Activated CD8-positive, alpha-beta memory T cell treated with anti-CD3 and anti-CD28 coated beads for 1 hour (primary cell): ENCODE data around the gene HPD.
"Not testable (repeated sequence)": the region's sequence is repeated elsewhere in the genome, so short reads cannot be mapped to it uniquely, and the experiment has no call there.

Source experiments
- DNase-seq, 2 donors: peaks; one replicate each; pipeline ENCODE4 v3.0.0-alpha.2; 2020; ENCODE audit warnings: low read depth in 1 of 2; ENCODE audit errors: extremely low read depth in 1 of 2

Gene HPD

DNA sequence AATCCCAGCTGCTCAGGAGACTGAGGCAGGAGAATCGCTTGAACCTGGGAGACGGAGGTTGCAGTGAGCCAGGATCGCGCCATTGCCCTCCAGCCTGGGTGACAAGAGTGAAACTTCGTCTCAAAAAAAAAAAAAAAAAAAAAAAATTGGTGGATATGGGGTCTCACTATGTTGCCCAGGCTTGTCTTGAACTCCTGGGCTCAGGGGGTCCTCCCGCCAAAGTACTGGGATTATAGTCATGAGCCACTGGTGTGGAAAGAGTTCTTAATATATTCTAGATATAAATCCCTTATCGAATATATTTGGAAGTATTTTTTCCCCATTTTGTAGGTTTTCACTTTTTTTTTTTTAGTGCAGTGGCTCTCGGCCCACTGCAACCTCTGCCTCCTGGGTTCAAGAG is 10.6 kb upstream of the HPD start:
- DNase-seq = not testable (repeated sequence)

GRCh38 chr12:121866331-121866730 is 7.7 kb upstream of the HPD start:
- no peak for DNase-seq

GRCh38 chr12:121861636-121862254 is 3.1 kb upstream of the HPD start:
- DNase-seq = no peak

- DNase-seq = not testable (repeated sequence)
Measured at GRCh38 chr12:121860699-121861098, 2.0 kb upstream of the HPD start.

- DNase-seq = no peak
Measured at GRCh38 chr12:121860257-121860656, 1.6 kb upstream of the HPD start.

DNA sequence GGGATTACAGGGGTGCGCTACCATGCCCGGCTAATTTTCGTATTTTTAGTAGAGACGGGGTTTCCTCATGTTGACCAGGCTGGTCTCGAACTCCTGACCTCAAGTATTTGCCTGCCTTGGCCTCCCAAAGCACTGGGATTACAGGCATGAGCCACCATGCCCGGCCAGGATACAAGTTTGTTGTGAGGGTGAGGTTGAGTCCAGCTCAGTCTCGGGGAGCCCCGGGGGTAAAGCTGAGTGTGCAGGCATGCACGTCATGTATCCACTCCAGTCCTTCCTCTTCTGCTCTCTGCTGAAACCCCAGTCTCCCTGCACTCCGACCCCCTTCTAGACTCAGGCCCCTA is 369 bp downstream of the HPD start:
- DNase-seq = no peak

- DNase-seq = no peak
Measured at GRCh38 chr12:121857322-121858246, 1.1 kb downstream of the HPD start.

GRCh38 chr12:121852392-121852791 is 6.3 kb downstream of the HPD start:
- DNase-seq = not testable (repeated sequence)

DNA sequence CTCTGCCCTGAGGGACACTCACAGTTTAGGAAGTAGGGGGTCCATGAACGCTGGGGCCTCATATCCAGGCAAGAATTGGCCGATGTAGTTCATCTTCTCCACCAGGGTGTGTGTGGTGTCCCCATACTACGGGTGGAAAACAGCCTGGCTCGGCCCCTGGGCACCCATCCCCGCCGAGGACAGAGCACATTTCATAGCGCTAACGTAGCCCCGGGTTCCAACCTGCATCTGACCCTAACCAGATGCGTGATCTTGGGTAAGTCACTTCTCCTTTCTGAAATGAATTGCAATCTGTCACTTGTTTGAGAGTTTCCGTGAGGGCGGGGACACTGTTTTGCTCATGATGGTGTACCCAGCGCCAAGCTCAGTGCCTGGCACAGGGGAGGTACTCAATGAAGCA is 9.0 kb downstream of the HPD start:
- no peak for DNase-seq

DNA sequence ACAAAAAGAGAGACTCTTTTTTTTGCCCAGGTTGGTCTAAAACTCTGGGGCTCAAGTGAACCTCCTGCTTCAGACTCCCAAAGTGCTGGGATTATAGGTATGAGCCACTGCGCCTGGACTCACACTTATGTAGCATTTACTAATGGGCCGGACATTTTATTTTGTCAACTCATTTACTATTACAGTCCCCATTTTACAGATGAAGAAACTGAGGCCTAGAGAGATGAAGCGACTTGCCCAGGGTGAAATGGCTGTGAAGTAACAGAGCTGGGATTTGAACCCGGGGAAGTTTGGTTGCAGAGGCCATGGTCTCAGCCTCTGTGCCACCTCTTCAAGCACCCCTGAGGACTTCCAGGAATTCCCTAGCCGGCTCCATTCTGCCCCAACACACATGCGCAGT is 9.4 kb downstream of the HPD start:
- DNase-seq = no peak

- DNase-seq = no peak
Measured at GRCh38 chr12:121845701-121846100, 13.0 kb downstream of the HPD start.

DNA sequence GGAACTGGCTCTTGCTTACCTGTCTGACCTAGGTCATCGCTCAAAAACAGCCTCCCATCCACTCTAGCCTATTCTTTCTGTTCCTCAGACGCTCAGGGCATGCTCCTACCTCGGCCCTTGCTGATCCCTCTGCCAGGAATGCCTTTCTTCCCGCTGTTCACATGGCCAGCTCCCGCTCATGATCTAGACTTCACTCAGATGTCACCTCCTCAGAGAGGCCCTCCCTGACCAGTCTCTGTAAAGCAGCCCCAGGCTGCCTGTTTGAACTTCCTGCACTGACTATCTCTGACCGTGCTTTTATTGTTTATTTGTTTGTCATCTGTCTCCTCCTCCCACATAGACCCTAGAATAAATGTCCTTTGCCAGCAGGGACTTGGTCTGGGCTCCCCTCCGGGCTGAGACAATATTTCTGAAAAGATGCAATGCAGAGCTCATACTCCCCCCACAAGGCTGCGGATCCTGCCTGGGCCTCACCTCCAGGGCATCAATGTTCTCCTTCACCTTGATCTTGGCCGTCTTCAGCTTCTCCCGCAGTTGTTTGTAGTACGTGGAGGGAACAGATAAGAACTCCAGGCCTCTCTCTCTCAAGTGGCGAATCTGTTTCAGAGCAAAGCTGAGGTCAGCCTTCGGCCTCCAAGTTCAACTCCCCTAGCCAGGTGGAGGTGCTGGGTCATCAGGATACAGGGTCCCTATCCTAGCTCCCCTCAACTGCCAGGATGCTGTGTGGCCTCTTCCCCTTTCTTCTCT is 15.2 kb downstream of the HPD start:
- no peak for DNase-seq

DNA sequence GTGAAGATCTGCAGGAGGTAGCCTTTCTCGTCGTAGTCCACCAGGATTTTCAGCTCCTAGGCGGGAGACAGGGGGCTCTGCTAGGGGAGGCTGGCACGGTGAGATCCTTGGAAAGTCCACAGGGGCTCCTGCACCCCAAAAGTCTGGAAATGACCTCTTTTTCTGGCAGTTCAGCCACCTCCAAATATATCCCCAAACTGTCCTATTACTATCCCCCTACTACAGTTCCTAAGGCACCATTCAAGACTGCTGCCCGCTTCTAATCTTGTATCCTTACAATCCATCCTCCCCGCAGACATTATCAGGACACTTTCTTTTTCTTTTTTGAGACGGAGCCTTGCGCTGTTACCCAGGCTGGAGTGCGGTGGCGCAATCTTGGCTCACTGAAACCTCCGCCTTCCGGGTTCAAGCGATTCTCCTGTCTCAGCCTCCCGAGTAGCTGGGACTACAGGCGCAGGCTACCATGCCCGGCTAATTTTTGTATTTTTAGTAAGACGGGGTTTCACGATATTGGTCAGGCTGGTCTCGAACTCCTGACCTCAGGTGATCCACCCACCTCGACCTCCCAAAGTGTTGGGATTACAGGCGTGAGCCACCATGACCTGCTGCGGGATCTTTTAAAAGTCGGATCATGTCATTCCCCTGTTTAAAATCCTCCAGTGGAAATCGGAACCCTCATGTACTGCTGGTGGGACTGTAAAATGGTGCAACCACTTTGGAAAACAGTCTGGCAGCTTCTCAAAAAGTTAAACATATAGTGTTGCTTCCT is 18.5 kb downstream of the HPD start:
- no peak for DNase-seq

- peak; percentile 99 to 100 for DNase-seq
Measured at GRCh38 chr12:121839106-121839992, 19.3 kb downstream of the HPD start.

GRCh38 chr12:121838126-121838525 is 20.5 kb downstream of the HPD start:
- DNase-seq = no peak

GRCh38 chr12:121837680-121838079 is 21.0 kb downstream of the HPD start:
- no peak for DNase-seq

DNA sequence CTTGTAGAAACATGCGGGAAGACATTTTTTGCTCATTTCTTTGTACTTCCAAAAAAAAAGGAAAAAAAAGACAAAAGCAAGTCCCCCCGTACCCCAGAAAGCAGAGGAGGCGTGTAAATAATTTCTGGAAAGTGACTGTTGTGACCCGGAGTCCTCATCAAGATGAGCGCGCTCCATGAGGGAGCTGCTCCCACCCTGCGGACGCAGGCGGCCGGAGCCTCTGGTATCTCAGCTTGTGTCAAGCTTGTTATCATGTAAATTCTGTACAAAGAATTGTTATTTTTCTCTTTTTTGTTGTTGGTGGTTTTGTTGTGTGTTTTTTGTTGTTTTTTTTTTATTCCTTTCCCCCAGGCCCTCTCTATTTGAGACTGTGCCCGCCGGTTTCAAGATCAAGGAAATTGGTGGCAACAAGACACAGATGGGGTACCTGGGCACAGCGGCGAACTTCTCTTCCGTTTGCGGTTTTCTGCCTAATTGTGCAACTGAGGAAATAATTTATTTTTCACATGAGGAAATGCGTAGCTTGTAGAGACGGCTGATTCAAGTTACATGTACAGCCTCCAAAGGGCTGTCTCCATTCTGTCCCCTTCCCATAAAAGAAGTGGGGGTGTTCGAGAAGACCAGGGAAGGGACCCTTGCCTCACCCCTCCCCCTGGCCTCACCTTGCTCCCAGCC is 27.0 kb downstream of the HPD start:
- DNase-seq = no peak

DNA sequence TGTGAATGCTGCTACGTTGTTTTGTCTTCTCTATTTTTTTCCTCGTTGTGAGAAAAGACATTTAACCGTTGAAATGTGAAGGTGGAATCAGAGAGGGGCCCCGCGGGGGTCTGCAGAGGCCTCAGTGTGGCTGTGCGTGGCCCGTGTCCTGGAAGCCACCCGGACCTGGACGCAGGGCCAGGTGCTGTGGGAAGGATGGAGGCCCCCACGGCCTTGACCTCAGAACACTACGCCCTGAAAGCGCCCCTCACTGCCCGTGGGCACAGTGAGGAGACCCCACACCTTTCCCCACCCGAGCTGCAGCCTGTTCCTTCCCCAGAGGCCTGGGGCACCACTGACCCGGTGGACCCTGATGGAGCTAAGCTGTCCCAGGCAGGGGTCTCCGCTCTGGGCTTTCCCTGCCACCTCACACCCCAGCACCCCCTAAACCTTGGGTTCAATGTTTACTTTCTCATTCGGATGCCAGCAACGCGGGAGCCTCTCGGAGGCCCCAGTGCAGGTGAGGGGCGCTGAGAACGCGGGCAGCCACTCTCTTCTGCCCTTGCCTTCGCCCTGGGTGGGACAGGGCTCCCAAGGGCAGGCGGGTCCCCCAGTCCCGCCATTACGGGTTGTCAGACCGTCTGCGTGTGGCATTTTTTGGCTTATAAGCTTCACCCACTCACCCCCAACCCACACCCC is 27.9 kb downstream of the HPD start:
- DNase-seq = no peak

DNA sequence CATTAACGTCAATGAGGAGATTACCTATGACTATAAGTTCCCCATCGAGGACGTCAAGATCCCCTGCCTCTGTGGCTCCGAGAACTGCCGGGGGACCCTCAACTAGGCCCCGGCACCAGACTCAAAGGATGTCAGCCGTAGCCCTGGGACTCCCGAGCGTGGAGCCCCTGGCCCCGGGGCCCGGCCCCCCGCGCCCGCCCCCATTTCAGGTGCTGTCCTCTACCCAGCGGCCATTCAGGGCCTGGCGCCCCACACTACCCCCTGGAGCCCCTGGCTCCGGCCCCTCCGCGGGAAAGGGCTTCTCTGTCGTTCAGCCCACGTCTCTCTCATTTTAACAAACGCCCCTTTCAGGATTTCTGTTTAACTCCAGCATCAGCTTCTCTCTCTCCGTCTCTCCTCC is 28.5 kb downstream of the HPD start:
- no peak for DNase-seq
